Fibroblast of peridontal ligament (primary cell): Measurements from ENCODE around the gene TMEM258.

ENCODE experiments used
- DNase-seq: peaks from one replicate; pipeline ENCODE4 v3.0.0-alpha.2; 2010; ENCODE audit errors: extremely low read depth

Gene TMEM258

DNA sequence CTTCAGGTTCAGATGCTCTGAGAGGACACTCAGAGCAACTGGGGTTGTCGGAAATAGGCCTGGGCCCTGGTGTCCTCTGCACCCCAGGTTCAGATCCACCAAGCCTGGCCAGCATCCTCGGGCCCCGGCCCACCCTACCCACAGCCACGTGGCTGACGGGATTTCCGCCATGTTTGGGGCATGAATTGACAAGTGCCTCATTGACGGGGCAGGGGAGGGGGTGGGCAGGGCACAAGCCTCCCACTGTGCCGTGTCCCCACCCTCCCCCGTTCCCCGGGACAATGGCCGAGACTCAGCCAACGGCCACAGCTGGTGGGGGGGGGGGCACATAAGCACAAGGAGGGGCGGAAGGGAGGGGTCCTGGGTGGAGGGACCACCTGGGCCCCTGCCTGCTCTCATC lies 31.5 kb downstream of the TMEM258 start:
- DNase-seq, result no peak

DNA sequence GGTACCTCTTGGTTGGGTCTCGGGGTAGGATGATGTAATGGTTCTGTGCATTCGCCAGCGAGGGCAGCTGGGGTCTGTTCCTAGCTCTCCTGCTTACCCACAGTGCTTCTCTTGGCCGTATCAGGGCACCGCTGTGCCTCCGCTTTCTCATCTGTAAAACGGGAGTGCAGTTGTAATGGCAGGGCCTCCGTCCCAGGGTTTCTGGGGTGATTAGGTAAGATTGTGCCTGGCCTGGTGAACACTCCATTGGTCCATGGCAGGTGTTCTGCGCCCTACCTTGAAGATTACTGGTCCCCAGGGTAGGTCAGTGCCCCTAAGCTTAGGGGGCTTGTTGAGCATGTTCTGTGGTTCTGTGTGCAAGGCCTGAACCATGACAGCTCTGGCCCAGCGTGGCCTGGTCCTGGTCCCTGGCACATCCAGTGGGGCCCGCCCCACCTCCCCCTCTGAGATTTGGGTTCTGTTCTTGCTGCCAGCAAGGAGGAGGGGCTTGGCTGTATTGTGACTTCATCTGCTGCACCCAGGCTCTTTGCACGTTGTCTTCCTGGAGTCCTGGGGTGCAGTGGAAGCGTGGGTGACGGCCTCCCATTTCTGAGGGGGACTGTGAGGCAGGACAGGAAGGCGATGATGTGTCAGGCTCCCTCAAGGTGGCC lies 35.1 kb downstream of the TMEM258 start:
- DNase-seq, result no peak

DNA sequence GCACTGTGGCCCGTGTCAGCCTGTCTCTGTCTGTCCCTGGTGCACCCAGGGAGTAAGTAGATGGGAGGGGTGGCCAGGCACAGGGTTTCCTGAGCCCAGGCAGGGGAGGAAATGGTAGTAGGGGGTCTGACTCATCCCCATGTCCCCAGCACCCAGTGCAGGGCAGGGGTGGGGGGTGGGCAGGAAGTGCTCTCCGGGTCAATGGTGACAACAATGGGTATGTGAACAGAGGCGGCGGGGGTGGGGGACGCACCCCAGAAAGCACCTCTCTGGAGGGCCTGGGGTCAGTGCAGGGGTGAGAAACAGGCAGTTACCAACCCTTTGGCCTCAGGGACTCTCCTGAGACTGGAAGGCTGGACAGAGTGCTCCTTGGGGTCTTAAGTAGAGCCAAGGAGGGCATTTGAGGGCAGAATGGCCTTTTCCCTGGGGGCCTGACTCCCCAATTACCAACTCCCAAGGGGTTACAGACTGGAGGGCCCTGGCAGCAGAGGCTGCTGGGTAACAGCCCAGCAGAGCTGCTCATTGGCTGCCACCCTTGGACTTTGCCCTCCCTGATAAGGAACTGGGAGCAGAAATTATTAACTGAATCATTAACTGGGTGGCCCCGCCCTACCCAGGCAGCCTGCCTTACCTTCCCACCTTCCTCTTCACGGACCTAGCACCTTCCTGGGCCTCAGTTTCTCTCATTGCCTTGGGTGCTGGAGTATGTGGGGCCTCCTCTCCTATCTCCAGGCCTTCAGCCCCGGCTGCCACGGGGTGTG lies 35.8 kb downstream of the TMEM258 start:
- no peak for DNase-seq

DNA sequence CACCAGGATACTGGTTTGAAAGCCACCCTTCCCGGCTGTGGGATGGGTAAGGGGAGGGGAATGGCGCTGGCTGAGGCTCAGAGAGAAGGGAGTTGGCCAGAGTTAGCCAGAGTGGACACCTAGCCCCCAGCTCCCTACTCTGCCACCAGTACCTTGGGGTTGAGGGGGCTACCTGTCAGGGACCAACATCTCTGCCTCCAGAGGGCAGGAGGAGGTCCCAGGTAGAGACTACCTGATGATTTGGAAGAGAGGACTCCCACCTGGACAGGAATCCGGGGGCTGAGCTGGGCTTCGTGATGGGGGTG lies 36.3 kb downstream of the TMEM258 start:
- no peak for DNase-seq

DNA sequence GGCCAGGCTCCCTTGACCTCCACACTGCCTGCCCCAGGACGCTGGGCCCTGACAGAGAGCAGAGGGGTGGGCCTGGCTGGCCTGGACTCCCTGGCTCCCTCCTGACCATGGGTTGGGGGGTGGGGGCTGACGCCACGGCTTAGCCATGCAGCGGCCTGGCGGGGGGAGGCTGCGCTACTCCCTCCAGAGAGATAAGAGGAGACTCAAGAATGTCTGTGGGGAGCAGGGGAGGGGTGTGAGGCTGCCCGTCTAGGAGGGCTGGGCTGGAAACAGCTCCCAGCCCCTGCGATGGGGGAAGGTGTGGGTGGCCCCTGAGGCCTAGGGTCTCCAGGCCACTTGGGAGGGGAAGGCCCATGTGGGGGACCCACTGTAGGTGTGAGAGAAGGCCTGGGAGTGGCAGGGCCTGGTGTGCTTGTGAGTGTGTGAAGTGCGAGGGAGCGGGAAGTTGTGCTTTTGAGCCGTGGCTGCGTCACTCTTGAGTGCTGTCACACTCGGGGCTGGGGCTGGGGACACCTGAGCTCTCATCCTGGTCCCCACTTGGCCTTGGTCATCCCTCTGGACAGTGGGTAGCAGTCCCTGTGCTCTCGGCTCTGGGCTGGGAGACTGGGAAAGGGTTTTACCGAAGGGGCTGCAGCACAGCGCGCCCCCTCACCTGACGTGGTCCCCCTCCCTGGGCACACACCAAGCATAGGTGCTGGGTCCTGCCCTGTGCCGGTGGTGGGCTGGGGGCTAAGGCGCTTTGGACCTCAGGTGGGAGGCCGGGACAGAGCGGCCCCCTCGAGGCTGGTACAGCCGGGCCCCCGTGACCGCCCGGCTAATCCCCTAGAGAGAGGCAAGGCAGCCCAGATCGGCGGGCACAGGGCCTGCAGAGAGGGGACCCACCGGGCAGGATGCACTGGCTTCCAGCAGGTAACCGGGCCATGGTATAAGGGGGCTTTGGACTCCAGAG lies 37.6 kb downstream of the TMEM258 start:
- DNase-seq, result no peak

DNA sequence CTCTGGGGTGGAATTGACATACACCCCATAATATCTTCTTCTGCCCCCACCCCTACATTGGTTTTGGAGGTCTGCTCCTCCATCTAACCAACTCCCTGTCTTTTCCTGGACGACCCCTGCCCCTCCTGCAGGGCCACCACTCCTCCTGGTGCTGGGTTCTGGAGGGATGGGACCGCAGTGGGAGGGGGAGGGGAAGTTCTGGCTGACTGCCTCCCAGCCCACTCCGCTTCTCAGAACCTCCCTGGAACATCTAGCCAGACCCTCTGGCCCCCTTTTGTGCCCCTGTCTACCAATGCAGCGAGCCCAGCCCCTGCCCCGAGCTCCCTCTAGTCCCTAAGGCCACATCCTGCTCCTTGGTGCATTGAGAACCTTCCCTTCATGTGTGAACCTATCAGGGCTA lies 38.7 kb downstream of the TMEM258 start:
- DNase-seq, result no peak

DNA sequence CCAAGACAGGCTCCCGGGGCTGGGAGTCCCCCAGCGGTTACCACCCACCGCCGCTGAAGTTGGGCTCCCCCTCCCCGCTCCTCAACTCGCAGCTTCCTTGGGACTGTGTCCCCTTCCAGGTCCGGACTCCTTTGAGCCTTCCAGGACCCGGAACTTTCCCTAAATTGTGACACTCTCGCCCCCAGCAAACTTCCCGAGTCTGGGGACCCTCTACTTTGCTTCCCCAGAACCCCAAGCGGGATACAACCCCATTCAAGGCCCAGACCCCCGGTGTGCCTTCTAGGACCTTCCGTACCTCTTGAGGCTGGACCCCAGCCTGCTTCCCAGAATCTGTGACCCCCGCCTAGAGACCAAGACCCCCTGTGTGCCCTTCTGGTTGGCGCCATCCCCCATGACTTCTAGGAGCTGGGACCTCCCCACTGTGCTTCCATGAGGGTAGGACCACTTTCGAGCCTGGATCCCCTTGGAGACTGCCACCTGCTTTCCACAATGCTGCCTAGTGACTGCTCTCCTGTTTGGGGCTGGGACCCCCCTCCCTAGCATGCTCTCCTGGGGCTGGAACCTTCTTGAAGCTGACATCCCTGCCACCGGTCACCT lies 39.4 kb downstream of the TMEM258 start:
- DNase-seq, result no peak

- DNase-seq, result no peak
Observed at GRCh38 chr11:61752117-61752924, 40.1 kb downstream of the TMEM258 start, which contains the start of gene MYRF. Gene MYRF, plus strand, starts transcription at chr11:61752636. Its CDS starts 109 bp downstream, at chr11:61752745.

DNA sequence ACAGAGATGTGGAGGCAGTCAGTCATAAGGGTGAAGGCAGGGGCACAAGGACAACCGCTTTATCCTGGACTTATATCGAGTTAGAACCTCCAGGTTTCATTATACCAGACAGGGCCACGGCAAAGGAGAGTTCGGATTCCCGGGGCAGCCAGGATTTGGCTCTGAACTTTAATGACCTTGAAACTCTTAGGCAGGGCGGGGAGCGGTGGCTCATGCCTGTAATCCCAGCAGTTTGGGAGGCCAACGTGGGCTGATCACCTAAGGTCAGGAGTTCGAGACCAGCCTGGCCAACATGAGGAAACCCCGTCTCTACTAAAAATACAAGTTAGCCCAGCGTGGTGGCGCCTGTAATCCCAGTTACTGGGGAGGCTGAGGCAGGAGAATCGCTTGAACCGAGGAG lies 41.0 kb downstream of the TMEM258 start:
- DNase-seq, result no peak

GRCh38 chr11:61750631-61751273 lies 41.6 kb downstream of the TMEM258 start:
- DNase-seq, result no peak

DNA sequence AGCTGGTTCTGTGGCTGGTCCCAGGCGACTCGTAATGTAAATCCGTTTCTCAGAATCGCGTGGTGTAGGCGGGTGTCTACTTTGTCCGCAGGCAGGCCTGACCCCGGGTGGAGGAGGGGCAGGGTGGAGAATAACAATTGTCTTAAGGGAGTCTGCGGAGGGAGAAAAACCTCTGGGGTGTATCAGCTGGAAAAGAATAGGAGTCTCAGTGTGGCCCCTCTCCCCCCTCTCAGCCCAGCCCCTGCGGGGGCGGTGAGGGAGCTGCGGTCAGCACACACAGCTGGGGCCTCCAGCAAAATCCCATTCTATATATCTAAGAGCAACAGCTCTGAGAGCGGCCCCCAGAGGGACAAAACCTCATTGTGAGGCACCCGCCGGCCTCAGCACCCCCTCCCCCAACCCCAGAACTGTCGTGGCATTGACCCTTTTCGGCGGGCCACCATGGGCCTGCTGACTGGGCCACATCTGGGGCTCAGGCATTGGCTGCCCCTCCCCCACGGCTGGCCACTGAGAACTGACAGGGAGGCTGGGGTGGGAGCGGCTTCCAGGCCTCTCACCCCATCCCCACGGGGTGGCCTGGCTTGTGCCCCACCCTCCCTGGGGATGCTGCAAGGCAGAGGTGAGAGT lies 42.7 kb downstream of the TMEM258 start:
- no peak for DNase-seq

DNA sequence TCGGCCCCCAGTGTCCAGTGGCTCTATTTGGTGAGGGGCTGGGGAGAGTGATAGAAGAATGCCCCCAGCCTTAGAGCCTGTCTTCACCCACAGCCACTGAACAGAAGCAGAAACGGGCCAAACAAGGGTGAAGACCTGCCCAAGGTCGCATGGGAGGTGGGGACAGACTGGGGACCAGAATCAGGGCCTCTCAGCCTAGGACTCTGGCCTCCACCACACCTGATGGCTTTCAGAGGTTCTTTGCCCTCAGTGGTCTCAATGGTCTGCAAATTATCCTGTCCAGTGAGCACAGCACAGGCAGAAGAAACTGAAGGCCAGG lies 44.5 kb downstream of the TMEM258 start:
- no peak for DNase-seq

- DNase-seq, result peak; percentile 16
Observed at GRCh38 chr11:61747192-61747966, 45.0 kb downstream of the TMEM258 start.

DNA sequence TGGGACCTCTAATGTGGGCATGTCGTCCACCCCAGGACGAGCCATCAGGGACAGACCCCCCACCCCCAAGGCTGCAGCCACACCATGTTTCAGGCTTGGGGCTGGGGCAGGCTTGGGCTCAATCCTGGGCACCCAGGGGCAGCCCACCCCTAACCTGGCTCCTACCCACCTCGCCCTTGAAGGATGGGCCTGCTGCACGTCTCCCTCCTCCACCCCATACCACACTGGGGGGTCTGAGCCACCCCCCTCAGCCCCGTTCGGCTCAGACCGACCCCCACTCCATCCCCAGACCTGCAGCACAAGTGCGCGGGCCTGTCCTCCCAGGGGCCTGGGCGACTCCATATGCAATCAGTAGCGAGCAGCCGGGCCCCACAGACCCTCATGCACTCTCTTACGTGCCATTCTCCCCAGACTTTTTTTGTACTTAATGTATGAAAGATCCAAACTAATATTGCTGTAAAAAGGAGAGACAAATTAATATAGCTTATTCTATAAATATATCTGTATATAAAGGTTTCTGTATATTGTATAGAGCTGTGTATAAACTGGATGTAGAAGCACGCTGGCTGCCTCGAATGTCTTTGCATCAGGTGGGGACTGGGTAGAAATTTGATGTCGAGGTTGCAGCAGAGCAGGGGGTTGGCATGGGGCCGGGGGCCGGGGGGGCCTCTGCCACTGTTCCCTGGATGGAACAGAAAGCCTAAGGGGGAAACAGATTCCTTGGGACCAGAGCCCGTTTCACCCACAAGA lies 45.8 kb downstream of the TMEM258 start:
- DNase-seq, result no peak

DNA sequence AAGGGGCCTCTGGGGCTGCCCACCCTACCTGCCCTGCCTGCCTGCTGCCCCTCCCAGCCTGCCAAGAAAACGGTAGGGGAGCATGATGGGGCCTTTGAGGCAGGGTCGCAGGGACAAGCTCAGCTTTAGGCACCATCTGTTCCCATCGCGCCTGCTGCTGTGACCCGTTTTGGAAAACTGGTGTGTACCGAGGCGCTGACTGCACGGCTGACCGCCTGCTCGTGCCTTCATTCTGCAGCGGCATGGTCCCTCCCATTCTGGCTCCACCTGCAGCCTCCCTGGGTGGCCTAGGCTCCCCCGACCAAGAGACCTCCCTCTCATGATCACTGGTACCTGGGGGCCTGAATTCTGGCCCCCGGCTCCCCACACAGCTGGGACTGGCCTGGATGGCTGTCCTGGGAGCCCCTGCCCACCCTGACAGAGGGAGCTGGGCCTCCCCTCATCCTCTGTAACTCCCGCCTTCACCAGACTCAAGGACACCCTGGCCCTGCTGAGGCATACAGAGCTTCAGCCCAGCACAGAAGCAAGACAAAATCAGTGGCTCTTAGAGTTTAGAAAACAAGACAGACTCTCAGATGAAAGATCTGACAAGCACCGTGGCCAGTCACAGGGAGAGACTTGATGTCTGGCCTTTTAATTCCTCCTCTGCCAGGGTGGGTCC lies 46.5 kb downstream of the TMEM258 start:
- no peak for DNase-seq

DNA sequence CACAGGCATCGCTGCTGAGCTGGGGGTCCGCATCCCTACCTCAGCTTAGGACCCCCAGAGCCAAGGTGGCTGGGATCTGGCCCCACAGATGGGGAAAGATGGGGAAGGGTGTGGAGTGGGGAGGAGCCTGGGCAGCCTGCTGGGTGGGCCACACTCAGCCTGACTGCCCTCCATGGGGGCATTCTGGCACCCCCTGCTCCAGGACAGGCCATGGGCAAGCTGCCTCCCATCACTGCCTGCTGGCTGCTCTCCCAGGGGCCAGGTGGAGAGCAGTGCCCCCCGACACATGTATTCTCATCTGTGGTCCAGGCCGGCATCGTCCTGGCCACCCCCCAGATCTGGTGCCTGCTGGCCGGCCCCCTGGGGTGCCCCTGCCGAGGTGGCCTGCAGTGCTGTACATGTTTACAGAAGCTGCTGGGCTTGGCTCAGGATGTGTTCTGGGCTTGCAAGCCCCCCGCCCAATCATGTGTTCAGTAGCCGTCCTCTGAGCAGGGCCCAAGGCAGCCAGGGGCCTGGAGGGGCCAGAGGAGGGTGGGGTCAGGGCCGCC lies 47.7 kb downstream of the TMEM258 start:
- no peak for DNase-seq

- no peak for DNase-seq
Observed at GRCh38 chr11:61744181-61744580, 48.2 kb downstream of the TMEM258 start.

DNA sequence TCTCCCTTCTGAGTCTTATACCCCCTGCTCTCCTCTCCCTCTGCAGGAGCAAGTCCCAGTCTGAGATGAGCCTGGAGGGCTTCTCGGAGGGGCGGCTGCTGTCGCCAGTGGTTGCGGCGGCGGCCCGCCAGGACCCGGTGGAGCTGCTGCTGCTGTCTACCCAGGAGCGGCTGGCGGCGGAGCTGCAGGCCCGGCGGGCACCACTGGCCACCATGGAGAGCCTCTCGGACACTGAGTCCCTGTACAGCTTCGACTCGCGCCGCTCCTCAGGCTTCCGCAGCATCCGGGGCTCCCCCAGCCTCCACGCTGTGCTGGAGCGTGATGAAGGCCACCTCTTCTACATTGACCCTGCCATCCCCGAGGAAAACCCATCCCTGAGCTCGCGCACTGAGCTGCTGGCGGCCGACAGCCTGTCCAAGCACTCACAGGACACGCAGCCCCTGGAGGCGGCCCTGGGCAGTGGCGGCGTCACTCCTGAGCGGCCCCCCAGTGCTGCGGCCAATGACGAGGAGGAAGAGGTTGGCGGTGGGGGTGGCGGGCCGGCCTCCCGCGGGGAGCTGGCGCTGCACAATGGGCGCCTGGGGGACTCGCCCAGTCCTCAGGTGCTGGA lies 48.8 kb downstream of the TMEM258 start:
- DNase-seq, result no peak
